Stimulated activated CD8-positive, alpha-beta memory T cell treated with anti-CD3 and anti-CD28 coated beads, Interleukin-15, amount 100 ng/mL, for 24 hours (primary cell): ENCODE data around the gene GLB1L.

Experiments used
- DNase-seq: peaks from one replicate; pipeline ENCODE4 v3.0.0-alpha.2; 2020; ENCODE audit warnings: low read depth

Gene GLB1L

DNA sequence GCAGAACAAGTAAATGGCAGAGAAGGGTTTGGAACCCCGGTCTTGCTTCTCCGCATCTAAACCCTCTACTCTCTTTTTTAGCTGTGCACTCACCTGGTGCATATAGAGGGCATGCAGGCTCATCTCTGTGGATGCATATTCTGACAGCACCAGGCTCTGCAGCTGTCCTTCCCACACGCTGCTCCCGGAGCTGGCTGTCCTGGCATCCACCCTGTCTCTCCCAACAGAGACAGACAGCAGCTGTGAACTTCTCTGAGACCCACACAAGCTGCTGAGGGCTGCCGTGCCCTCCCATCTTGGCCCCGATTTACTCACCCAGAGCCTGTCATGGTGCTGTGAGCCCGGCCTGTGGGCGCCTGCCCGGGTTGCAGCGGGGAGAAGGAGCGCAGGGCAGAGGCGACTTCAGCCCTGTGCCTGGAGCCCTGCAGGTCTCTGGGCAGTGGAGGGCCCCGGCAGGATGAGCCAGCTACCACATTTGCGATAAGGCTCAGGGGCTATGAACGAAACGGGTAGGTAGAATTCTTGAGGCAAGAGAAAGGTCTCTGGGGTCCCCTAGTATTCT lies 23.2 kb downstream of the GLB1L start:
- DNase-seq, result no peak

GRCh38 chr2:219220652-219221402 lies 24.4 kb downstream of the GLB1L start:
- DNase-seq, result no peak

DNA sequence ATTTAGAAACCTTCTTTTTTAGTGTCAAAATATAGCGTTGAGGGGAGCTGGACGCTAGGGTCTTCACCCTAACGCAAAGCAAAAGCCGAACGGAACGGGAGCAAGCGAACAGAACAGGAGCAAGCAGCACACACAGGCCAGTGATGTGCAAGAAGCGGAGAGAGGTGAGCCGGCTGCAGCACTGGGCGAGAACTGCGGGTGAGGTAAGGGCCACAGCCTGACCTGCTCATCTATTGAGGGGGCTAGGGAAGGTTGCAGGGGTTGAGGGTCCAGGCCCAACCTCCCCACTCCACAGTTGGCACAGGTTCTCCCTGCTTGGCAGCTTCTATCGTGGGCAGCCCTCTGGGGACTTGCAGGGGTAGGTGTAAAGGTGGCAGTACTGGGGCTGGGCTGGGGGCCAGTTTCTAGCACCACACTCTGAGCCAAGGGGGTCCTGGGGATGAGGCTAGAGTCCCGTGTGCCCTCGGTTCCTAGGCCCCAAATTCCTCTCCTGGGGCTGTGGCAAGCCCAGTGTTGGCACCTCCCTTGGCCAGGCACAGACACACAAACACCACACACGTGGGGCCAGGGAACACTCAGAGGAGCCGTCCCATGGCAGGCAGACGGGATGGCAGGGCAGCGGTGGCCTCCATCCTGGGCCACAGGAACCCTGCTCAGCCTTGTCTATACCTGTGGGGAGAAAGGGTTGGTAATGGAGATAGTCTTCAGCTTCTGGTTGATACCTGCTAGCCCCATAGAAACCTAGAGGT lies 25.3 kb downstream of the GLB1L start:
- DNase-seq, result no peak

- peak; percentile 65 for DNase-seq
Measured at GRCh38 chr2:219218732-219219701, 26.2 kb downstream of the GLB1L start, which contains the start of gene ABCB6. TSS of gene ABCB6 (minus strand) at chr2:219218958. CDS start at chr2:219218673, 285 bp downstream.

GRCh38 chr2:219218217-219218731 lies 27.0 kb downstream of the GLB1L start:
- DNase-seq, result no peak

- no peak for DNase-seq
Measured at GRCh38 chr2:219216535-219216915, 28.7 kb downstream of the GLB1L start.

DNA sequence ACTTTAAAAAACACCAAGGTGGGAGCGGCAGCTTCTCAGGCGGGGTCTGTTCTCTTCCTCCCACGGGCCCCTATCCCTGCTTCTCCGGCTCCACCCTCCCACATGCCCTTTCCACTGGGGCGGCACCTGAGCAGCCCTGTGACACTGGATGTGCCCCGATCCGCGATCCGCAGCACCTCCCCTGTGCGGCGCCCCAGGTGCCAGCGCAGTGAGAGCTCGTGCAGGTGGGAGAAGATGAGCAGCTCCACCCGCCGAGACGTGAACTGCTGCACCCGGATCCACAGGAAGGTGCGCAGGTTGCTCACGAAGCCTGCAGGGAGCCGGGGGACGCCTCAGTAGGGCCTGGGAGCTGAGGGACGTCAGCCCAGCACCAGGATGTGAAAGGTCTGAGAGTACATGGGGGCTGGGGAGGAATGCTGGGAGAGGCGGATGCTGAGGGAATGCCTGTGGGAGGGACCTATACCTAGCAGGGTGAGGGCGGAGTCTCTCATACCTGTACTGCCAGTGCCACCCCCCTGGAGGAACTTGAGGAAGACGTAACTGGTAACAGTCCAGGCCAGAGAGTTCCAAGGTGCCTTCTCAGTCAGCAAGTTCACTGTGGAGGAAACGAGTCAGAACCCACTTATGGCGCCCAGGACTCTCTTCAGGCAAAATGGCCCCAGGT lies 29.2 kb downstream of the GLB1L start:
- no peak for DNase-seq

- no peak for DNase-seq
Measured at GRCh38 chr2:219214786-219215185, 30.5 kb downstream of the GLB1L start.

GRCh38 chr2:219214141-219214540 lies 31.1 kb downstream of the GLB1L start:
- no peak for DNase-seq

- no peak for DNase-seq
Measured at GRCh38 chr2:219213486-219214071, 31.7 kb downstream of the GLB1L start.

DNA sequence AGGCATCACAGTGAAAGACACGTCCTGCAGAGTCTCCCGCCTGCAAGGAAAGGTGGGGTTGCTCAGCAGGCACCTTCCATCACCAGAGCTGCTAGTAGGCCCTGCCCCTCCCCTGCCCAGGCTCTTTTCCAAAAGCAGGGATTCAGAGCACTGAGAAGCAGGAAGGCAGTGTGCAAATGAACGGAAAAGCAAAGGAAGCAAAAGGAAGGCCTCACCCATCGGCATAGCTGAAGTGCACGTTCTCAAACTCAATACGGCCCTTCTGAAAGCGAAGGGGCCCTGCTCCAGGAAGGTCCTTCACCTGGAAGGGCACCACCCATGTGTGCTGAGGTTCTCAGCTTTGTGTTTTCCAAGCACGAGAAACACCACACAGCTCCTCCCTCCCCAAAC lies 32.2 kb downstream of the GLB1L start:
- no peak for DNase-seq

GRCh38 chr2:219210886-219211362 lies 34.3 kb downstream of the GLB1L start:
- no peak for DNase-seq

- no peak for DNase-seq
Measured at GRCh38 chr2:219210196-219210885, 34.9 kb downstream of the GLB1L start.

DNA sequence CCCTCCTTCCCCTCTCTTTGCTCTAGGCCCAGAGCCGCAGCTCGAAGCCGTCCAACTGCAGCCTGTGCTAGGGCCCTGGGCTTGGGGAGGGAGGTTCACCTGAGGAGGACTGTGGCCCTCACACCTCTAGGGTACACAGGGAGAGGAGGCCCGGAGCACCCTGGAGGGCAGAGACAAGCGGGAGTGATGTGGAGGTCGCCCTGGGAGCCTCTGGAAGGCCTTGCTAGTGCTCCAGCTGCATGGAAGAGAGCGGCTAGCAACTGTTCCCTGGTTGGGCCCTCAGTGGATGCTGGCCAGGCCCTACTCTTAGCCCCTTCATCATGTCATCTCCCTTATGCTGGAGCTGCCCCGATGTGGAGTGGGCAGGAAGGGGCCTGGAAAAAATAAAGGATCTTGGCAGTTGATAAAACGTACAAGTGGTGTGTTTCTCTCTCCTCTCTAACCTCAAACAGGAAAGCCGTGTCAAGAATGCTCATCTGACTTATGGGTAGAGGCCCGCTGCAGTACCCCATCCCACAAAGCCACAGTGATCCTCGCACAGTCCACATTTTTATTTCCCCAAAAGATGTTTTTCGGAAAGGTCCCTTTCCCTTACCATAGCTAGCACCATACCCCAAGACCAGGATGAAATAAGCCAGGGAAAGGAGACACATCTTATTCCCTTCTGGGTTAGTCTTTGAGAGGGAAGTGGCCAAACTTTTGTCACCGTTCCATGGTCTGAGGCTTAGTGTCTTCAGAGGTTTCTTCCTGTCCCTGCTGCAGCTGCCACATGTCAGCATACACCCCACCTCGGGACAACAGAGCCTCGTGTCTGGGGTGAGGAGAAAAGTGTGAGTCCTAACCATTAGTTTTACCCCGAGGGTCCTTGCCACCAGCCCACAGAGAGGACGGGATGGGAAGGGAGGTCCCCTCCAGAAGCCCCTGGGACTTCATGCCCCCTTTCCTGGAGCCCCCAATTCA lies 35.7 kb downstream of the GLB1L start:
- no peak for DNase-seq

DNA sequence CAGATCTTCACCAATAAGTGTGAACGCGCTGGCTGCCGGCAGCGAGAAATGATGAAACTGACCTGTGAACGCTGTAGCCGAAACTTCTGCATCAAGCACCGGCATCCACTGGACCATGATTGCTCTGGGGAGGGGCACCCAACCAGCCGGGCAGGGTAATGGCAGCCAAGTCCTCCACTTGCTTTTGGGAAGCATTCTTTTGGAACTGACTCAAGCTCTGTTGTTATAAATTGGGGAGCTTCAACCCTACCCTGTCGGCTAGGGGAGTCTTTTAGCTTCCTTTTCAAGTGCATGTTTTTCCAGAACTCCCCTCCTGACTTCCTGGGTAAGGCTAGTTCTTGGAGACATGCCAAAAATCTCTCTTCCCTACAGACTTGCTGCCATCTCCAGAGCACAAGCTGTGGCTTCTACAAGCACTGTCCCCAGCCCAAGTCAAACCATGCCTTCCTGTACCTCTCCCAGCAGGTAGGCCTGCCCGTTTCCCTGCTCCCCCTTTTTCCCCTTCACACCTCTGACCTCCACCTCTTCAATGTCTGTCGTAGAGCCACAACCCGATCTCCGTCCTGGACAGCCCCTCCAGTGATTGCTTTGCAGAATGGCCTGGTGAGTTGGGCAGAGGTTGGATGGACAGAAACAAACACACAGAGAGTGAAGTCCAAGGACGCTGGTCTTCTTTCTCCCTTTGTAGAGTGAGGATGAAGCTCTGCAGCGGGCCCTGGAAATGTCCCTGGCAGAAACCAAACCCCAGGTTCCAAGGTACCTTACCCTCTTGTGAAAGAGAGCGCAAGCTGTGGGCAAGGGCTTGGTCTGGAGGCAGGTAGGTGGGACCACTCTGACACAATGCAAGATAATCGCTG lies 37.1 kb downstream of the GLB1L start:
- no peak for DNase-seq

DNA sequence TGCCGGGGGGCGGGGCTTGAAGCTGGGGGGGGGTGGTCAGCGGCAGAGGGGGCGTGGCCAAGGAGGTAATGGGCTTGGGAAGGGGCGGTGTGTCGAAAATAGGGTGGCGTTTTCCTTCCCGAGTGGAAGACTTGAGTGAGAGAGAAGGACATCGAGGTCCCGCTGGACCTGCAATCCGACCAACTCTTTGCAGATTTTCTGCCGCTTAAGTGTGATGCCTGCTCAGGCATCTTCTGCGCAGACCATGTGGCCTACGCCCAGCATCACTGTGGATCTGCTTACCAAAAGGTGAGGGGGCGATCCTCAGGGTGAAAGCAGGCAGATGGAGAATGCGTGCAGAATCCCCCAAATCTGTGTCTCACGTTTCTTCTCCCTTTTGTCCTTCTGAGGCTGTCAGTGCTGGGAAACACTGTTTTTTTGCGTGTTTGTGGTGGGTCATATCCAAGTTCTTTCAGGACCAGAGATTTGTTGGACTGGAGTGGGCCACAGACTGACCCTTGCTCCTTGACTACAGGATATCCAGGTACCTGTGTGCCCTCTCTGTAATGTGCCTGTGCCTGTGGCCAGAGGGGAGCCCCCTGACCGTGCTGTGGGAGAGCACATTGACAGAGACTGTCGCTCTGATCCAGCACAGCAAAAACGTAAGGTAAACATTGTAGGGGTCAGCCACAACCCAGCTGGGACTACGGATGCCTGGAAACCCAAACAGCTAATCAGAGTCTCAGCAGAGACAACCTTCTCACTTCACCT lies 37.9 kb downstream of the GLB1L start:
- no peak for DNase-seq
